ENCODE measurements around the gene AJM1. TPM values are rescaled to one million over a fixed set of nuclear protein-coding genes. Genes with fewer than 3 reads are reported as not detected.

Gene AJM1
- total RNA-seq, 1 experiment from 2014 or later: 2.9 TPM

GRCh38 chr9:136858844-136859757 lies 16.8 kb downstream of the AJM1 start:
- peak; percentile 51 for DNase-seq
- H3K27ac Mint-ChIP-seq (ENCODE audit: unreplicated experiment): no peak overlapping the region
- H3K4me1 Mint-ChIP-seq (ENCODE audit: low read depth, unreplicated experiment): no peaks in the 10 kb centered on the region
- CTCF ChIA-PET: no interaction called here
- H3K9me3 Mint-ChIP-seq (ENCODE audit: low read depth, unreplicated experiment): no peaks in the 10 kb centered on the region
- no peaks in the 10 kb centered on the region for H3K27me3 Mint-ChIP-seq (ENCODE audit: unreplicated experiment)
- H3K4me3 Mint-ChIP-seq (ENCODE audit: low read depth, unreplicated experiment): peak overlapping the region; percentile 26
- H3K36me3 Mint-ChIP-seq (ENCODE audit: insufficient read depth, unreplicated experiment): peaks cover 20% of the 10 kb centered on the region
- intact Hi-C loops (cut with micrococcal nuclease; ENCODE audit: unreplicated experiment): no loop called here
- TF ChIP-seq CTCF (IDR thresholded peaks at IDR 0.05; ENCODE audit: unreplicated experiment): no peak
- no TSS peak for BruUV-seq (replicated peaks)

GRCh38 chr9:136860529-136860928 lies 18.3 kb downstream of the AJM1 start:
- no TSS peak for BruUV-seq (replicated peaks)
- Mint-ChIP-seq H3K36me3 (ENCODE audit: insufficient read depth, unreplicated experiment) (peaks cover 25% of the 10 kb centered on the region), H3K4me3 (ENCODE audit: low read depth, unreplicated experiment) (no peak overlapping the region), H3K4me1 (ENCODE audit: low read depth, unreplicated experiment) (no peaks in the 10 kb centered on the region), H3K27me3 (ENCODE audit: unreplicated experiment) (no peaks in the 10 kb centered on the region), H3K27ac (ENCODE audit: unreplicated experiment) (no peak overlapping the region), H3K9me3 (ENCODE audit: low read depth, unreplicated experiment) (no peaks in the 10 kb centered on the region)
- intact Hi-C loops (cut with micrococcal nuclease; ENCODE audit: unreplicated experiment): no loop called here
- no peak for DNase-seq
- TF ChIP-seq CTCF (IDR thresholded peaks at IDR 0.05; ENCODE audit: unreplicated experiment): no peak
- CTCF ChIA-PET: no interaction called here

- TF ChIP-seq CTCF (IDR thresholded peaks at IDR 0.05; ENCODE audit: unreplicated experiment): no peak
- Mint-ChIP-seq H3K4me3 (ENCODE audit: low read depth, unreplicated experiment) (no peak overlapping the region), H3K27me3 (ENCODE audit: unreplicated experiment) (no peaks in the 10 kb centered on the region), H3K27ac (ENCODE audit: unreplicated experiment) (no peak overlapping the region), H3K9me3 (ENCODE audit: low read depth, unreplicated experiment) (no peaks in the 10 kb centered on the region), H3K36me3 (ENCODE audit: insufficient read depth, unreplicated experiment) (peaks cover 31% of the 10 kb centered on the region), H3K4me1 (ENCODE audit: low read depth, unreplicated experiment) (no peaks in the 10 kb centered on the region)
- intact Hi-C loops (cut with micrococcal nuclease; ENCODE audit: unreplicated experiment): no loop called here
- no peak for DNase-seq
- no TSS peak for BruUV-seq (replicated peaks)
- CTCF ChIA-PET: no interaction called here
Measured at GRCh38 chr9:136860933-136861873, 18.9 kb downstream of the AJM1 start.

GRCh38 chr9:136861874-136862457 lies 19.7 kb downstream of the AJM1 start:
- intact Hi-C loops (cut with micrococcal nuclease; ENCODE audit: unreplicated experiment): no loop called here
- no TSS peak for BruUV-seq (replicated peaks)
- Mint-ChIP-seq H3K27me3 (ENCODE audit: unreplicated experiment) (no peaks in the 10 kb centered on the region), H3K9me3 (ENCODE audit: low read depth, unreplicated experiment) (no peaks in the 10 kb centered on the region), H3K4me1 (ENCODE audit: low read depth, unreplicated experiment) (no peaks in the 10 kb centered on the region), H3K36me3 (ENCODE audit: insufficient read depth, unreplicated experiment) (peaks cover 38% of the 10 kb centered on the region), H3K27ac (ENCODE audit: unreplicated experiment) (no peak overlapping the region), H3K4me3 (ENCODE audit: low read depth, unreplicated experiment) (no peak overlapping the region)
- TF ChIP-seq CTCF (IDR thresholded peaks at IDR 0.05; ENCODE audit: unreplicated experiment): no peak
- CTCF ChIA-PET: no interaction called here
- no peak for DNase-seq

Measured in Calu3 (cell line).